ENCODE data around the gene CDH1.

- no peak for TF ChIP-seq POLR2A (IDR thresholded peaks at IDR 0.05)
- no peak for TF ChIP-seq CTCF (IDR thresholded peaks at IDR 0.05 in 8 of 11, conservative IDR thresholded peaks at IDR 0.05 in 3 of 11)
- no peak for TF ChIP-seq POLR2AphosphoS5 (IDR thresholded peaks at IDR 0.05)
Measured at GRCh38 chr16:68790944-68791343, 53.9 kb downstream of the CDH1 start.

All from spleen (tissue), 7 donors.